ENCODE data around the gene PAQR4.
A peak's percentile ranks its signal among the peaks of the same experiment; 100 is the strongest.

The PAQR4 gene

GRCh38 chr16:2933701-2934100 is 35.4 kb upstream of the PAQR4 start:
- H3K9me3 ChIP-seq (ENCODE audit: control insufficient read depth, insufficient read depth, low read depth, low read length), result no peaks in the 10 kb centered on the region
- peaks cover 4 to 76% of the 10 kb centered on the region in 2 experiments; a peak in 2 of 3 replicates for H3K36me3 ChIP-seq (ENCODE audit: control insufficient read depth in 2 of 2, insufficient read depth in 1 of 2, low read length in 2 of 2)
- H3K4me3 ChIP-seq (ENCODE audit: low read depth, low read length), result no peak overlapping the region
- ChIA-PET POLR2A (no interaction called here), CTCF (no interaction called here)
- no peaks in the 10 kb centered on the region for H3K4me1 ChIP-seq (ENCODE audit: control insufficient read depth, insufficient read depth, low read length)
- H3K27ac ChIP-seq (ENCODE audit: extremely low read depth, low read depth, low read length), result no peak overlapping the region
- TF ChIP-seq ZNF664 (tag by site-specific recombination; IDR thresholded peaks at IDR 0.05), result no peak
- no peak for TF ChIP-seq ZNF792 (tag by site-specific recombination; IDR thresholded peaks at IDR 0.05)
- no peak for TF ChIP-seq ZNF544 (tag by site-specific recombination; IDR thresholded peaks at IDR 0.05)
- TF ChIP-seq ZNF768 (tag by site-specific recombination; IDR thresholded peaks at IDR 0.05), result no peak
- peak; percentile 51 for TF ChIP-seq PRDM10 (tag by site-specific recombination; IDR thresholded peaks at IDR 0.05)
- TF ChIP-seq ZNF23 (tag by site-specific recombination; IDR thresholded peaks at IDR 0.05; ENCODE audit: borderline replicate concordance), result no peak
- no peak for TF ChIP-seq ZNF274 (IDR thresholded peaks at IDR 0.05; ENCODE audit: low read length)
- TF ChIP-seq ZNF274 (tag by site-specific recombination; IDR thresholded peaks at IDR 0.05; ENCODE audit: borderline replicate concordance), result no peak

- peaks cover 4 to 77% of the 10 kb centered on the region in 2 experiments; a peak in 2 of 3 replicates for H3K36me3 ChIP-seq (ENCODE audit: control insufficient read depth in 2 of 2, insufficient read depth in 1 of 2, low read length in 2 of 2)
- CTCF ChIA-PET, result interaction anchor here (0.6 to 1.1 kb wide), 2 partner anchors 15 to 738 kb away, joined by 3 to 4 read pairs; no protein-coding TSS in a partner anchor
- POLR2A ChIA-PET, result no interaction called here
- no peaks in the 10 kb centered on the region for H3K9me3 ChIP-seq (ENCODE audit: control insufficient read depth, insufficient read depth, low read depth, low read length)
- no peak overlapping the region for H3K27ac ChIP-seq (ENCODE audit: extremely low read depth, low read depth, low read length)
- TF ChIP-seq ZXDB (tag by site-specific recombination; IDR thresholded peaks at IDR 0.05) (no peak), MEIS1 (CRISPR knock-in tag; IDR thresholded peaks at IDR 0.05; ENCODE audit: borderline replicate concordance) (no peak), ZNF600 (tag by site-specific recombination; IDR thresholded peaks at IDR 0.05) (peak; percentile 72)
- no peak overlapping the region for H3K4me3 ChIP-seq (ENCODE audit: low read depth, low read length)
- no peaks in the 10 kb centered on the region for H3K4me1 ChIP-seq (ENCODE audit: control insufficient read depth, insufficient read depth, low read length)
These were observed 34.7 kb upstream of the PAQR4 start for GRCh38 chr16:2934450-2934849.

- no peak overlapping the region for H3K4me3 ChIP-seq (ENCODE audit: low read depth, low read length)
- ChIA-PET CTCF (interaction anchor here (0.7 kb wide), 1 partner anchor 18 kb away, joined by 3 read pairs; no protein-coding TSS in a partner anchor), POLR2A (no interaction called here)
- no peaks in the 10 kb centered on the region for H3K9me3 ChIP-seq (ENCODE audit: control insufficient read depth, insufficient read depth, low read depth, low read length)
- H3K27ac ChIP-seq (ENCODE audit: extremely low read depth, low read depth, low read length), result no peak overlapping the region
- TF ChIP-seq ZNF274 (IDR thresholded peaks at IDR 0.05; ENCODE audit: low read length) (no peak), ZNF274 (tag by site-specific recombination; IDR thresholded peaks at IDR 0.05; ENCODE audit: borderline replicate concordance) (no peak), ZNF37A (tag by site-specific recombination; IDR thresholded peaks at IDR 0.05) (no peak), PRDM10 (tag by site-specific recombination; IDR thresholded peaks at IDR 0.05) (no peak), ZNF19 (tag by site-specific recombination; IDR thresholded peaks at IDR 0.05; ENCODE audit: low read depth) (no peak), AEBP2 (tag by site-specific recombination; IDR thresholded peaks at IDR 0.05; ENCODE audit: borderline replicate concordance) (no peak), PRDM2 (tag by site-specific recombination; IDR thresholded peaks at IDR 0.05; ENCODE audit: borderline replicate concordance) (no peak)
- no peaks in the 10 kb centered on the region for H3K4me1 ChIP-seq (ENCODE audit: control insufficient read depth, insufficient read depth, low read length)
- peaks cover 6 to 80% of the 10 kb centered on the region in 2 experiments; a peak in 2 of 3 replicates for H3K36me3 ChIP-seq (ENCODE audit: control insufficient read depth in 2 of 2, insufficient read depth in 1 of 2, low read length in 2 of 2)
These were observed 32.6 kb upstream of the PAQR4 start for GRCh38 chr16:2936436-2937011.

Measured in HEK293 (cell line).